GM18519 (cell line): Measurements from ENCODE around the gene ORAI2.
A peak's percentile ranks its signal among the peaks of the same experiment; 100 is the strongest.
"Not testable (repeated sequence)": the region's sequence is repeated elsewhere in the genome, so short reads cannot be mapped to it uniquely, and the experiment has no call there.

Experiments
- ATAC-seq: cut with Tn5 transposase; IDR thresholded peaks from one replicate; pipeline ENCODE4 v1.9.1; 2021; ENCODE audit warnings: mild to moderate bottlenecking, moderate library complexity; ENCODE audit not compliant: unreplicated experiment, low FRiP score

The ORAI2 gene

GRCh38 chr7:102433219-102434038 lies at the start of gene ORAI2:
TSS of gene ORAI2 (plus strand) at chr7:102433575. CDS start at chr7:102438957, 5,382 bp downstream.
- peak; percentile 39 for ATAC-seq

- ATAC-seq, result no peak
Observed at GRCh38 chr7:102387064-102387463, 46.3 kb upstream of the ORAI2 start.

DNA sequence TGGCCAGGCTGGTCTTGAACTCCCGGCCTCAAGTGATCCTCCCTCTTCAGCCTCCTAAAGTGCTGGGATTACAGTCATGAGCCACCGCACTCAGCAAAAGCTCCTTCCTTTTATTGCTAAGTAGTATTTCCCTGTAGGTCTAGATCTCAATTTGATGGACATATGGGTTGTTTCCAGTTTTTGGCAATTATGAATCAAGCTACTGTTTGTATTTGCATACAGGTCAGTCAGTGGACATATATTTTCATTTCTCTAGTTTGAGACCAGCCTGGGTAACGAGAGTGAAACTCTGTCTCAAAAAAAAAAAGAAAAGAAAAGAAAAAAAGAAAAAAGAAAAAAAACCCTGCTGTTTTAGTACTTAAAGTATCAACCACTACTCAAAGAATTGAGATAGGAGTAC lies 43.6 kb upstream of the ORAI2 start:
- ATAC-seq, result no peak

- ATAC-seq, result no peak
Observed at GRCh38 chr7:102390697-102391484, 42.5 kb upstream of the ORAI2 start.

- ATAC-seq, result no peak
Observed at GRCh38 chr7:102392330-102392729, 41.0 kb upstream of the ORAI2 start.

DNA sequence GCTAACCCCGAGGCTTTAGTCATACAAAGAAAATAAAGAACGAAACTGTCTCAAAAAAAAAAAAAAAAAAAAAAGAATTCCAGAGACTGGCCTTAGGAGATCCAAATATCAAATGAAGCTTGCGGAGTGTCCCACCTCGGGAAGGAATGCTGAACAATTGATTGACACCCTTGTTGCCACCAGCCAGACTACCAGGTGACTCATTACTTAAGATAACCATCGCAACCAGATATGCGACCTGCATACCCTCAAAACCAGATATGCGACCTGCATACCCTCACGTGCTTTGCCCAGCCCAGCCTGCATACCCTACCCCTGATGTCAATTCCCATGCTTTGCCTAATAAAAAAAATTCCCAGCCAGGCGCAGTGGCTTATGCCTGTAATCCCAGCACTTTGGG lies 39.9 kb upstream of the ORAI2 start:
- ATAC-seq, result no peak

- no peak for ATAC-seq
Observed at GRCh38 chr7:102395592-102395872, 37.8 kb upstream of the ORAI2 start.

- peak; percentile 94 for ATAC-seq
Observed at GRCh38 chr7:102395873-102396709, 37.3 kb upstream of the ORAI2 start, which contains the start of gene PRKRIP1. TSS of gene PRKRIP1 (plus strand) at chr7:102396363. CDS start at chr7:102396412, 49 bp downstream.

DNA sequence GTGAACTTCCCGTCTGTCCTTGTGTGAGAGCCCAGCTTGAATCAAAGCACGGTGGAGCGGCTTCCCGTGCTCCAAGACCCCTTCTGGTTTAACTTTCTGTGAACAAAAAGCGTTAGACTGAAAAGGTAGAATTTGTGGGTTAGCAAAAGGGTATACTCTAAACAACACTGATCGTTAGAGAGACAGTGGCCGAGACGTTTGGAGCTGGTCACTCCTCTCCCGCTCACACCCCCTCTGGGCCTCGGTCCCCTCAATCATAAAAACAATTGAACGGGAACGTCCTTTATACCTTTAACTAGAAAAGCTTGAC lies 36.7 kb upstream of the ORAI2 start:
- no peak for ATAC-seq

- ATAC-seq, result no peak
Observed at GRCh38 chr7:102398543-102398942, 34.8 kb upstream of the ORAI2 start.

GRCh38 chr7:102400360-102400759 lies 33.0 kb upstream of the ORAI2 start:
- ATAC-seq, result no peak

- ATAC-seq, result no peak
Observed at GRCh38 chr7:102403563-102403962, 29.8 kb upstream of the ORAI2 start.

DNA sequence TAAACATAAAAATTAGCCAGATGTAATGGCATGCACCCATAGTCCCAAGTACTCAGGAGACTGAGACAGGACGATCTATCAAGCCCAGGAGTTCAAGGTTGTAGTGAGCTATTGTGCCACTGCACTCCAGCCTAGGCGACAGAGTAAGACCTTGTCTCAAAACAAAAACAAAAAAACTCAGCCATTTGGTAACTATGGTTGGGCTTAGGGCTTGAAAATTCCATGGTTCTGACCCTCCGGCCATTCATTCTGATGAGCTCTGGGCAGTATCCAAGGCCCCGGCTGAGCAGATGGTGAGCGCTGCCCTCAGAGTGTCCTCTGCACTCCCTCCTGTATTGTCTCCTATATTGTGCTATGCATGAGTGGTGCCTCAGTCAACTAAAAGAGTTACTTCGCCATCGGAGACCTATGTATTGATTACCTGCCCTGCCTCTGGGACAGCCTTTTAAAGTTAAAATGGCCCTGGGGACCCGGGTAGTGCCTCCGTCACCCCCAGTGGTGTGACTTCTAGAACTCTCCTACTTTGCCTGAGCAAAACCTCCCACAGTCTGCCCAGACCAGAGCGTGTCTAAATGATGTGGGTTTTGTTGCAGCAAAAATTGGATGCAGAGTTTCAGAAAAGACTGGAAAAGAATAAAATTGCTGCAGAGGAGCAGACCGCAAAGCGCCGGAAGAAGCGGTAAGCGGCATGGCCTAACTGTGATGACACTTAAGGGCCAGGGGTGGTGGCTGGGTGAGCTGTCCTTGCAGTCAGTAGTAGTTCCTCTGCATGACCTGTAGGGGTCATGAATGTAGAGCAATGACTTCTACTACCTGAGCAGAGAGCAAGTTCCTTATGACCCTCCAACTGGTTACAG lies 29.1 kb upstream of the ORAI2 start:
- ATAC-seq, result peak; percentile 75

DNA sequence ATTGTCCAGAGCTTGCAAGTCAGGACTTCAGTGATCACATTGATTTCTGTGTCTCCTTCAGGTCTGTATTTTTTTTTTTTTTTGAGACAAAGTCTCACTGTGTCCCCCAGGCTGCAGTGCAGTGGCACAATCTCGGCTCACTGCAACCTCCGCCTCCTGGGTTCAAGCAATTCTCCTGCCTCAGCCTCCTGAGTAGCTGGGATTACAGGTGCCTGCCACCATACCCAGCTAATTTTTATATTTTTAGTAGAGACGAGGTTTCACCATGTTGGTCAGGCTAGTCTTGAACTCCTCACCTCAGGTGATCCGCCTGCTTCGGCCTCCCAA lies 28.6 kb upstream of the ORAI2 start:
- ATAC-seq, result not testable (repeated sequence)

DNA sequence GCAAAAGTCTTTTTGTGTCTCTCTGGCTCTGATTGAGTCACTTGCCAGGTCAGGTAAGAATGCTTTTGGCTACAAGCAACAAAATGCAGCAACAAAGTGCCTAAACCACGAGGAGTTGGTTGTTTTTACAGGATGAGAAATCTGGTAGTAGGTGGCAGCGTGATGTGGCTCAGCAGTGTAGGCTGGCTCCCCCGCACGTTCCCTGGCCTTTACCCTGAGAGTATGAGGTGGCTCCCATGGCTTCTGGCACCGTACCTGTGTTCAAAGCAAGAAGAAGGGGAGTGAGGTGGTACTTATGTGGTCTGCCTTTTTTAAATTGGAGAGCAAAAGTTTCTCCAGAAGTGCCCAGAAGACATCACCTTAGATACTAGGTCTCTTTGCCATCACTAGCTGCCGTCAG lies 25.5 kb upstream of the ORAI2 start:
- ATAC-seq, result no peak

DNA sequence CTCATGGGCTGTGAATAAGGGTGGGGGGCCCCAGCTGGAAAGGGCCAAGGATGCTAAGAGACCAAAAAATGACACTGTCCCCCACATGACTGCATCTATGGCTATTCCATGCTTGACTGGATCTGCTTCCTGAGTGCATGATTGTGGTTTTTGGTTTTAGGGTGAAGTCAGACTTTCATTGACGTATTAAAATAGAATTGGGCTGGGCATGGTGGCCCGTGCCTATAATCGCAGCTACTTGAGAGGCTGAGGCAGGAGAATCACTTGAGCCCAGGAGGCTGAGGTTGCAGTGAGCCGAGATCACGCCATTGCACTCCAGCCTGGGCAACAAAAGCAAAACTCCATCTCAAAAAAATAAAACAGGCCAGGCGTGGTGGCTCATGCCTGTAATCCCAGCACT lies 24.8 kb upstream of the ORAI2 start:
- ATAC-seq, result peak; percentile 53

GRCh38 chr7:102409340-102409739 lies 24.0 kb upstream of the ORAI2 start:
- no peak for ATAC-seq

DNA sequence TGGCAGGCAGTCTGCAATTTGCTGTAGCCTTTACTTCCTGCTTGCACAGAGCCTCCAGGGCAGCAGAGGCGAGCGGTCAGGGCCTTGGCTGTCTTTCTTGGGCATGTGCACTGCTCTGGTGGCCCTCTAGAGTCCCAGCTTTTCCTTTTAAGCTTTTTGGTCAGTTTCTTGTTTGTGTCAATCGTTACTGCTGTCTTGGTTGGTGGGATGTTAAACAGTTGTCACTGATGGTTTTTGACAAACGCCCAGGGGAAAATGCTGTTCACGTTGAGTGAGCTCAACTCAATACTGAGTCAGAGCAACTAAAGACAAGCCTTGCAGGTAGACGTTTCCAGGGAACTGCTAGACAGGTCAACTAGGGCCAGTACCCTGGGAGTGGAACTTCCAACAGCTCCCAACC lies 23.3 kb upstream of the ORAI2 start:
- no peak for ATAC-seq

DNA sequence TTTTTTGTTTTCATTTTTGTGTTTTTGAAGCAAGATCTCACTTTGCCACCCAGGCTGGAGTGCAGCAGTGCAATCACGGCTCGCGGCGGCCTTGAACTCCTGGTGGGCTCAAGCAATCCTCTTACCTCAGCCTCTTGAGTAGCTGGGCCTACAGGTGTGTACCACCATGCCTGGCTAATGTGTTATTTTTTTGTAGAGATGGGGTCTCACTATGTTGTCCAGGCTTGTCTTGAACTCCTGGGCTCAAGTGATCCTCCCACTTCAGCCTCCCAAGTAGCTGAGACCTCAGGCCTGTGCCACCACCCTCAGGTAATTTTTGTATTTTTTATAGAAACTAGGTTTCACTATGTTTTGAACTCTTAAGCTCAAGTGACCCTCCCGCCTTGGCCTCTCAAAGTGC lies 22.5 kb upstream of the ORAI2 start:
- no peak for ATAC-seq

DNA sequence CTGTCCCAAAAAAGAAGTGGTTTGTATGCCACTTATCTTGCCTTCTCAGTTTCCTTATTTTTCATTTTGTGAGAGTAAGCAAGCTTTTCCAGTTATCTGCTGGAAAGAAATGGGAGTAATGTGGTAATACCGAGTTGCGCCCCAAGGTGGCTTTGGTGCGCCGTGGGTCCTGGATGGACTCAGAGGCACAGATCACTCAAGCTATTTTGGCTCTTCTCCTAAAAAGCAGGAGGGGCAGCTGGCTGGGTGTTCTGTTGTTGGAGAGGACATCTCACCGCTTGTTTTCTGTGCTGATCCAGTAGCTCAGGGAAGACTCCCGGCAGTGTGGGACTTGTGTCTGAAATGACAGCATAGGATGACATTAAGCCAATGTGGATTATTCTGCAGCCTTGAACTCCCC lies 20.8 kb upstream of the ORAI2 start:
- no peak for ATAC-seq
